ENCODE measurements around the gene VWF. TPM values are rescaled to one million over a fixed set of nuclear protein-coding genes. Genes with fewer than 3 reads are reported as not detected.

Gene VWF
- 10 to 100 TPM; 34.3 to 82.5 (median 72.9) TPM for total RNA-seq
- long read RNA-seq, donor 1, partial matches to known transcripts = 49 of 50 reads
- long read RNA-seq, donor 1, other reads (novel, unspliced or antisense) = 1 of 50 reads
- long read RNA-seq, donor 2, partial matches to known transcripts = 9 of 9 reads
- long read RNA-seq, donor 2, other reads (novel, unspliced or antisense) = 0 of 9 reads

GRCh38 chr12:6124411-6125309, at the start of gene VWF:
Gene VWF, minus strand, starts transcription at chr12:6124670. Its CDS starts 1,474 bp downstream, at chr12:6123196.
- ATAC-seq = no peak
- intact Hi-C loops (cut with DNase I, micrococcal nuclease) = no loop called here
- Histone ChIP-seq H3K9me3 (no peaks in the 10 kb centered on the region), H3K4me1 (ENCODE audit: low read depth) (no peaks in the 10 kb centered on the region), H3K4me3 (no peak within 1 kb of the TSS), H3K36me3 (ENCODE audit: low read depth) (no peaks in the 10 kb centered on the region)
- DNase-seq = no peak
- TF ChIP-seq, protein P1, sequence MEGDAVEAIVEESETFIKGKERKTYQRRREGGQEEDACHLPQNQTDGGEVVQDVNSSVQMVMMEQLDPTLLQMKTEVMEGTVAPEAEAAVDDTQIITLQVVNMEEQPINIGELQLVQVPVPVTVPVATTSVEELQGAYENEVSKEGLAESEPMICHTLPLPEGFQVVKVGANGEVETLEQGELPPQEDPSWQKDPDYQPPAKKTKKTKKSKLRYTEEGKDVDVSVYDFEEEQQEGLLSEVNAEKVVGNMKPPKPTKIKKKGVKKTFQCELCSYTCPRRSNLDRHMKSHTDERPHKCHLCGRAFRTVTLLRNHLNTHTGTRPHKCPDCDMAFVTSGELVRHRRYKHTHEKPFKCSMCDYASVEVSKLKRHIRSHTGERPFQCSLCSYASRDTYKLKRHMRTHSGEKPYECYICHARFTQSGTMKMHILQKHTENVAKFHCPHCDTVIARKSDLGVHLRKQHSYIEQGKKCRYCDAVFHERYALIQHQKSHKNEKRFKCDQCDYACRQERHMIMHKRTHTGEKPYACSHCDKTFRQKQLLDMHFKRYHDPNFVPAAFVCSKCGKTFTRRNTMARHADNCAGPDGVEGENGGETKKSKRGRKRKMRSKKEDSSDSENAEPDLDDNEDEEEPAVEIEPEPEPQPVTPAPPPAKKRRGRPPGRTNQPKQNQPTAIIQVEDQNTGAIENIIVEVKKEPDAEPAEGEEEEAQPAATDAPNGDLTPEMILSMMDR (IDR thresholded peaks at IDR 0.05) = no peak

DNA sequence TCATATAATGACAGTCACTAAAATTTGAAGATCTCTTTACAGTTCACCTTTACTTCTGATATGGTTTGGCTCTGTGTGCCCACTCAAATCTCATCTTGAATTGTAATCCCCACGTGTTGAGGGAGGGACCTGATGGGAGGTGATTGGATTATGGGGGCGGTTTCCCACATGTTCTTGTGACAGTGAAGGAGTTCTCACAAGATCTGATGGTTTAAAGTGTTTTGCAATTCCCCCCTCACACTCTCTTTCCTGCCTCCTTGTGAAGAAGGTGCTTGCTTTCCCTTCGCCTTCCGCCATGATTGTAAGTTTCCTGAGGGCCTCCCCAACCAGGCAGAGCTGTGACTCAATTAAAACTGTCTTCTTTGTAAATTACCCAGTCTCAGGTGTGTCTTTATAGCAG, 48.4 kb upstream of the VWF start:
- Histone ChIP-seq H3K36me3 (ENCODE audit: low read depth) (no peaks in the 10 kb centered on the region), H3K4me3 (no peak overlapping the region), H3K4me1 (ENCODE audit: low read depth) (no peaks in the 10 kb centered on the region), H3K9me3 (no peaks in the 10 kb centered on the region)
- TF ChIP-seq, protein P1 (IDR thresholded peaks at IDR 0.05) = no peak
- intact Hi-C loops (cut with DNase I, micrococcal nuclease) = no loop called here
- no peak for DNase-seq
- no peak for ATAC-seq

DNA sequence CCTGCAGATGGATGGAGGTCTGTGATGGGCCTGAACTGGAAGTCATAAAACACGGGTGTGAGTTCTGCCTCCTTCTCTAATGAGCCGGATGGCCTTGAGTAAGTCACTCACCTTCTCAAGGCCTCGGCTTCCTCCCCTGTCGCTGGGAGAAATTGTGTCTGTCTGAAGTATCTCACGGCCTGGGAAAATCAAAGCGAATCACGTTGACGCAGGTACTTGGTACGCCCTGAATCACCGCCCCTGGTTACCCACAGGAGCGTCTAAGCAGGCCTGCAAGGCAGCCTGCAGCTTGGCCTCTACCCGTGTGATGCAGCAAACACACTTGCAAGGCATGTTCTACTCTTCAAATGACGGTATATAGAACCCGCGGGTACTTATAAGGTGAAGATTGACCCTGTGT, 47.6 kb upstream of the VWF start:
- DNase-seq (no peak), ATAC-seq (no peak)
- Histone ChIP-seq H3K4me3 (no peak overlapping the region), H3K9me3 (no peaks in the 10 kb centered on the region), H3K4me1 (ENCODE audit: low read depth) (peaks cover 2% of the 10 kb centered on the region), H3K36me3 (ENCODE audit: low read depth) (no peaks in the 10 kb centered on the region)
- TF ChIP-seq, protein P1 (IDR thresholded peaks at IDR 0.05) = no peak
- intact Hi-C loops (cut with DNase I, micrococcal nuclease) = no loop called here

DNA sequence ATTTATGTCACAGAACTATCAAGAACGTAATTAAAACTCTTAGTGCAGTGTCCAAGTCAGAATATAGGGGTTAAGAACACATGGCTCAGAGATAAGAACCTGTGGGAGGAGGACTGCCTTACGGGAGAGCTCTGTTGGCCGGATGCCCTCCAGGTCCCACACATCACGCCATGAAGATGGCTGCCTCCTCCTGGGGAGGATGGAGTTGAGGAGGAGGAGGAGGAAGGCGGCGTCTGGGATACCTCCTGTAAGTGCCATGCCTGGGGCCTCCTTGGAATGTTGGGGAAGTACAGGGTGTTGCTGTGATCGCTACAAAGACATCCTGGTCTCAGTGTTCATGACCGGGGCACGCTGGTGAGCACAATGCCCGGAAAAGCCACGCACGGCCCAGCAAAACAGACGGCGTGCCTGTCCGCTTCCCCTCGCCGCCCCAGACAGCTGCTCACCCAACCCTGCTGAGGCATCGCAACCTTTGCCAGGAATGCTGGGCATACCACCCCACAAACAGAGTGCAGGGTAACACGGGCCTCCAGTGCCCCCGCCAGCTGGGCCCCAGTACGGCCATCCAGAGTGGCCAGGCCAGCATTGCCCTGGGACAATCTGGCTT, 47.0 kb upstream of the VWF start:
- peaks cover 2% of the 10 kb centered on the region for H3K4me1 ChIP-seq (ENCODE audit: low read depth)
- TF ChIP-seq, protein P1 (IDR thresholded peaks at IDR 0.05) = no peak
- DNase-seq = no peak
- H3K36me3 ChIP-seq (ENCODE audit: low read depth) = no peaks in the 10 kb centered on the region
- ATAC-seq = peak; percentile 10
- H3K9me3 ChIP-seq = no peaks in the 10 kb centered on the region
- no peak overlapping the region for H3K4me3 ChIP-seq
- intact Hi-C loops (cut with DNase I, micrococcal nuclease) = no loop called here

- DNase-seq = peak; percentile 48 to 61 (median 53)
- intact Hi-C loops (cut with DNase I, micrococcal nuclease) = no loop called here
- no peak overlapping the region for H3K4me3 ChIP-seq
- H3K9me3 ChIP-seq = no peaks in the 10 kb centered on the region
- TF ChIP-seq, protein P1 (IDR thresholded peaks at IDR 0.05) = no peak
- no peaks in the 10 kb centered on the region for H3K36me3 ChIP-seq (ENCODE audit: low read depth)
- ATAC-seq = peak; percentile 80
- H3K4me1 ChIP-seq (ENCODE audit: low read depth) = peaks cover 2% of the 10 kb centered on the region
Observed at GRCh38 chr12:6167327-6168280, 43.1 kb upstream of the VWF start.
